ENCODE measurements around the gene NDFIP1.

The NDFIP1 gene

GRCh38 chr5:142189813-142190212 lies 81.2 kb downstream of the NDFIP1 start:
- DNase-seq, result no peak
- TF ChIP-seq POLR2A (IDR thresholded peaks at IDR 0.05; ENCODE audit: low read length) (no peak), GATA1 (IDR thresholded peaks at IDR 0.05; ENCODE audit: low read depth, low read length) (no peak)

DNA sequence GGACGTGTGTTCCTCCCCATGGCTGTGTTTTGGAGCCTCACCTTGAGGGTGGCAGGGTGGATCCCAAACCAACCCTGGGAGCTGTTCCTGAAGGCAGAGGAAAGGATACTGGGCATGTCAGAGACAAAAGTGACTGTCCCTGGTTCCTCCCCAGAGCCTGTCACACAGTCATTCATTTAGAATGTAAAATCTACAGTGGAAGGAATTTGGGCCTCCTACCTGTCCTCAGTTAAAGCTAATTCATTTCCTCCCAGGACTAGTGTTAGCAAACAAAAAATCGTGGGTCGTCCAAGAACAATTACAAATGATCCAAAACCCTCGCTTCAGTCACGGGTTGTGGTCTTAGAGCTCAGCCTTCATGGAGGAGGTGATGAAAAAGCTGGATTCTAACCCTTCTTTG lies 83.2 kb downstream of the NDFIP1 start:
- TF ChIP-seq POLR2A (IDR thresholded peaks at IDR 0.05; ENCODE audit: low read length) (no peak), GATA1 (IDR thresholded peaks at IDR 0.05; ENCODE audit: low read depth, low read length) (no peak)

GRCh38 chr5:142192286-142193113 lies 83.9 kb downstream of the NDFIP1 start:
- DNase-seq, result no peak
- no peak for TF ChIP-seq GATA1 (IDR thresholded peaks at IDR 0.05; ENCODE audit: low read depth, low read length)
- no peak for TF ChIP-seq POLR2A (IDR thresholded peaks at IDR 0.05; ENCODE audit: low read length)

More for the DNA sequence above, 83.2 kb downstream of the NDFIP1 start:
- no peak for DNase-seq

DNA sequence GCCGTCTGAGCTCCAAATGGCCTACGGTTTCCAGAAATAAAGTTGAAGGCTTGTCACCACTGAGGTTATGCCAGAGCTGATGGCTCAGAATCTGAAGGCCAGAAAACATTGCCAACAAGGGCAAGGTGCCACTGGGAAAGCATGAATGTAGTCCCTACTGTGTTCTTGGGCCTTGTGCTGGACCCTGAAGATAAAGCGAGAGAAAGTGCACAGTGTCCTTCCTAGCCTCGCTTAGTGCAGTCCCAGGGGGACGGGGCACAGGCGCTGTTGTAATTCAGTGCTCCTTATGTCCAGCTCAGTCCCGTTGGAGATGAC lies 84.5 kb downstream of the NDFIP1 start:
- no peak for DNase-seq
- no peak for TF ChIP-seq GATA1 (IDR thresholded peaks at IDR 0.05; ENCODE audit: low read depth, low read length)
- TF ChIP-seq POLR2A (IDR thresholded peaks at IDR 0.05; ENCODE audit: low read length), result no peak

DNA sequence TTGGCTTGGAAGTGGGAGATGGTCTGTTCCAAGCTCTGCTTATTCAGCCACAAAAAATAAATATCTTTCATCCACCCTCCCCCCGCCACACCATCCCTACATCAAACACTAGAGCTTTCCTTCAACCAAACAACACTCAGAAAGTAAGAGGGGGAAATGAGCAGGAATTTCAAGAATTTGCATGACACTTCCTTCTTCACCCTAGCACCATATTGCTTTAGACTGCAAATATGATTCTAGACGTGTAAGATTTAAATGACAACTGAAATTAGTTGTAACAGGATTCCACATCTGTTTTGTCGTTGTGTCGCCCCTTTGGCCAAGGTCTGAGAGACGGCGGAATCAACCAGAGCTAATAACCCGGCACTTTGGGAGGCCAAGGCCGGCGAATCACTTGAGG lies 88.5 kb downstream of the NDFIP1 start:
- TF ChIP-seq POLR2A (IDR thresholded peaks at IDR 0.05; ENCODE audit: low read length), result no peak
- TF ChIP-seq GATA1 (IDR thresholded peaks at IDR 0.05; ENCODE audit: low read depth, low read length), result no peak

GRCh38 chr5:142197781-142198180 lies 89.2 kb downstream of the NDFIP1 start:
- no peak for DNase-seq
- TF ChIP-seq POLR2A (IDR thresholded peaks at IDR 0.05; ENCODE audit: low read length) (no peak), GATA1 (IDR thresholded peaks at IDR 0.05; ENCODE audit: low read depth, low read length) (no peak)

More for the DNA sequence above, 88.5 kb downstream of the NDFIP1 start:
- DNase-seq, result no peak

GRCh38 chr5:142199388-142199787 lies 90.8 kb downstream of the NDFIP1 start:
- TF ChIP-seq POLR2A (IDR thresholded peaks at IDR 0.05; ENCODE audit: low read length) (no peak), GATA1 (IDR thresholded peaks at IDR 0.05; ENCODE audit: low read depth, low read length) (no peak)

GRCh38 chr5:142200387-142200786 lies 91.8 kb downstream of the NDFIP1 start:
- TF ChIP-seq POLR2A (IDR thresholded peaks at IDR 0.05; ENCODE audit: low read length) (no peak), GATA1 (IDR thresholded peaks at IDR 0.05; ENCODE audit: low read depth, low read length) (no peak)
- DNase-seq, result no peak

More at GRCh38 chr5:142199388-142199787, 90.8 kb downstream of the NDFIP1 start:
- DNase-seq, result no peak

DNA sequence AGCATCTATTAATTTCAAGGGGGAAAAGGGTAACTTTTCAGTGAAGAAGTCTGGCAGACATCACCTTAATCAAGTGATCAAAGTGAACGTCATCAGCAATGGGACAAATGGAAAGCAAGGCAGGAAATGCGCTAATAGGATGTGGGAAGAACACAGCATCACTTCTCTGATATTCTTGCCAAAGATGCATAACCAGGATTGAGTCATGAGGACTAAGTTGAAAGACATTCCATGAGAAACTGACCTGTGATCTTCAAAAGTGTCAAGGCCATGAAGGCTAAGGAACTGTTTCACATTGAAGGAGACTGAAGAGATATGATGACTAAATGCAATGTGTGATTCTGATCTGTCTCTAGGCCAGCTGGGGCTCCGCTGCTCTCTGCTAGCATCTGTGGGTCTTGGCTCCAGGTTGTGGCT lies 92.9 kb downstream of the NDFIP1 start:
- no peak for DNase-seq
- no peak for TF ChIP-seq GATA1 (IDR thresholded peaks at IDR 0.05; ENCODE audit: low read depth, low read length)

- TF ChIP-seq POLR2A (IDR thresholded peaks at IDR 0.05; ENCODE audit: low read length) (no peak), GATA1 (IDR thresholded peaks at IDR 0.05; ENCODE audit: low read depth, low read length) (no peak)
- no peak for DNase-seq
Observed at GRCh38 chr5:142202282-142202681, 93.7 kb downstream of the NDFIP1 start.
